Epithelial cell of esophagus (primary cell): ENCODE data around the gene VSX1.

Experiments used
- DNase-seq: peaks from one replicate; pipeline ENCODE4 v3.0.0; 2010; ENCODE audit warnings: low read depth
- H3K4me3 ChIP-seq: 2 replicates; pipeline ENCODE4 v1.5.1; 2011; ENCODE audit warnings: mild to moderate bottlenecking, low read length, control low read depth
- TF ChIP-seq, protein P1 (sequence below): IDR thresholded peaks from 2 replicates; pipeline ENCODE4 v1.5.1; 2011; ENCODE audit warnings: low read depth, mild to moderate bottlenecking, low read length, control low read depth, inconsistent platforms; ENCODE audit not compliant: insufficient read depth; ENCODE audit errors: missing control alignments

Gene VSX1

DNA sequence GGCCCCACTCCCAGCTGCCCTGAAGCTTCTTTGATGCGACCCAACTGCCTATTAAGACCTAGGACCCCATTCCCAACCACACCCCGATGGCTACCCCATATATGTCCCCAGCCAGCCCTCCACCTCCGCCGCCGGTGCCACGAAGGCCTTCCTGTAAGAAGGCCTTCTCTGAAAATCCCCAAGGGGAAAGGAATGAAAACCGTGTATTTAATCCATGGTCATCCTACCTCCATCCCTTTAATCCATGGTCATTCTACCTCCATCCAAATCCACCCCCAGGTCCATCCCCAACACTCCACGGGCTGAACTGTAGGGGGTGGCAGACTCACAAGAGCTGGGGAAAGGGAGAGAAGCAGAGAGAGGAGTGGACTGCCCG is 545 bp upstream of the VSX1 start:
- TF ChIP-seq, protein P1, sequence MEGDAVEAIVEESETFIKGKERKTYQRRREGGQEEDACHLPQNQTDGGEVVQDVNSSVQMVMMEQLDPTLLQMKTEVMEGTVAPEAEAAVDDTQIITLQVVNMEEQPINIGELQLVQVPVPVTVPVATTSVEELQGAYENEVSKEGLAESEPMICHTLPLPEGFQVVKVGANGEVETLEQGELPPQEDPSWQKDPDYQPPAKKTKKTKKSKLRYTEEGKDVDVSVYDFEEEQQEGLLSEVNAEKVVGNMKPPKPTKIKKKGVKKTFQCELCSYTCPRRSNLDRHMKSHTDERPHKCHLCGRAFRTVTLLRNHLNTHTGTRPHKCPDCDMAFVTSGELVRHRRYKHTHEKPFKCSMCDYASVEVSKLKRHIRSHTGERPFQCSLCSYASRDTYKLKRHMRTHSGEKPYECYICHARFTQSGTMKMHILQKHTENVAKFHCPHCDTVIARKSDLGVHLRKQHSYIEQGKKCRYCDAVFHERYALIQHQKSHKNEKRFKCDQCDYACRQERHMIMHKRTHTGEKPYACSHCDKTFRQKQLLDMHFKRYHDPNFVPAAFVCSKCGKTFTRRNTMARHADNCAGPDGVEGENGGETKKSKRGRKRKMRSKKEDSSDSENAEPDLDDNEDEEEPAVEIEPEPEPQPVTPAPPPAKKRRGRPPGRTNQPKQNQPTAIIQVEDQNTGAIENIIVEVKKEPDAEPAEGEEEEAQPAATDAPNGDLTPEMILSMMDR, result no peak
- H3K4me3 ChIP-seq, result no peak overlapping the region
- no peak for DNase-seq

DNA sequence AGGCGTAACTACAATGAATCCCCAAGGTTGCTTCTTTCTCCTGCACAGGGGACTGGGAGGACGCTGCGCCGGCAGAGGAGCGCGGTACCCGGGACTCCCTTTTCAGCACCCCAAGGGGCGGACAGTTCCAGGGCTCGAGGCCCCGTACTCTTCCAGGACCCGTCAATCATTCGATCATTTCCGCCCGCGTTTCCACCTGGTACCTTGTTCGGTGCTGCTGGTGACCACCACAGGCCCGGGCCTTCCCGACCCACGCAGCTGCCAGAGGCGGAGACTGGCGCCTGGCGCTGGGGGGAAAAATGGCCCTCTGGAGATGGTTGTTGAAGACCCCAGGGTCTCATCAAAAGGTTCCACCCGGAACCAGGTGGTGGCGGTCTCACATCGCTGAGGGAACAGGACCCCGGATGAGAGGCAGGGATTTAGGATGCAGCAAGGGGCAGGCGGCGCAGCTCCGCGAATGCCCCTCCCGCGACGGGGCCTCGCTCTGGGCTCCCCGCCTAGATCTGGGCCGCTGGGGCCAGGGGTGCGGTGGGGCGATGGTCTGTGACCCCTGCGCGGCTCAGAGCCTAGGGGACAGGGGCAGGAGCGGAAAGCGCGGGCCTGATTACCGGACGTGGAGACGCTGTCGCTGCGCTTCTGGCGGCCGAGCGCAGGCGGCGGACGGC is 744 bp downstream of the VSX1 start:
- DNase-seq, result peak; percentile 44

DNA sequence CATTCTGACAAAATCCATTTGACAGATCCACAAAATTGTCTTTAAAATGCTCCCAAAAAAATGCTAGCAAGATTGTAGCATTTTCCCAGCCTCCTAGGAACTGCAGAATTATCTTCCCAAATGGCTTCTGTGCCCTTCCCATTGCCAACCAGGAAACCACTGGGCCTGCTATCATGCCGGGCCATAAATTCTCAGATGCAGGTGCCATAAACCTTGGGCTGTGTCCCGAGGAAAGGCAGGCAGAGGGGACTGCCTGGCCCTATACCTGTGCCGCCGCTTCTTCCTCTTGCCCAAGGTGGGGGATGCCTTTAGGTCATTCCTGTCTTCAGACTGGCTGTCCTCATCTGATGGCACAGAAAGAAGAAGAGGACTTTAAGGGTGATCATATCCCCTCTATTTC is 2.8 kb downstream of the VSX1 start:
- H3K4me3 ChIP-seq, result no peak overlapping the region
- DNase-seq, result no peak
- TF ChIP-seq, protein P1, result no peak

More for the DNA sequence above, 744 bp downstream of the VSX1 start:
- no peak overlapping the region for H3K4me3 ChIP-seq
- TF ChIP-seq, protein P1, result no peak

DNA sequence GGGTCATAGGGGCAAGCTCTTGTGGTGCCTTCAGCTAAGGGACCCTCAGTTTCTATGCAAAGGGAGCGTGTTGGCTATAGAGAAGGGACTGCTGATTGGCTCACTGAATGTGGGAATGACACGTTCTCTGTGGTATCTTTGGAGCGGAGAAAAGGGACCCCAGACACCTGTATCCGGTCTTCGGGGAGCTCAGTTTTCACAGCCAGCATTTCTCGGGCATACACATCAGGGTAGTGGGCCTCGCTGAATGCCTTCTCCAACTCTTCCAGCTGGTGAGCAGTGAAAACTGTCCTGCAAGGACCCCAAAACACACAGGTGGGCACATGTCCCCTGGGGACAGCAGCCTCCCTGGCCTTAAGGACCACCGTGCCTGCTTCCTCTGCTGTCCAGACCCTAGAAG is 3.3 kb downstream of the VSX1 start:
- no peak overlapping the region for H3K4me3 ChIP-seq
- TF ChIP-seq, protein P1, result no peak
- no peak for DNase-seq

DNA sequence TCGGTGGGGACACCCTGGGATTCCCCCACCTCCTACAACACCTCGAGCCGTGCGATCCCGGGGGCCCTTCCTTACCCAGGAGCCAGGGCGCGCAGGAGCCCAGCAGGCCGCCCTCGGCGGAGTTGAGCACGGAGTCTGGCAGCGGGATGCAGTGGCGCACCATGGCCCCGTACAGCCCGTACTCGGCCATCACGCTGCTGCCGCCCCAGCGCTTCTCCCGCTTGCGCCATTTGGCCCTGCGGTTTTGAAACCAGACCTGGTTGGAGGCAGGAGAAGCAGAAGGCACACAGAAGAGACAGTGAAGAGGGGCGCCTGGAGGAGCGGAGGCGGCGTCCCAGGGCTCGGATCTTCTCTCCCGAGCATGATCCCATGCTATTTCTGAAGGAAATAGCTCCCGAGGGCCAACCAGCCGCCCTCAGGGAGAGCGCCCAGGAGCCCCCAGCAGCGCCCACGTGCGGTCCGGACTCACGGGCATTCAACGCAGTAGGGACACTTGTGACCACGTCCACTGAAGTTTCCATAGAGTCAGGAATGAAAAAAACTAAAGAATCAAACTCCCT is 4.3 kb downstream of the VSX1 start:
- peak; percentile 33 for DNase-seq
- TF ChIP-seq, protein P1, result no peak
- H3K4me3 ChIP-seq, result no peak overlapping the region

DNA sequence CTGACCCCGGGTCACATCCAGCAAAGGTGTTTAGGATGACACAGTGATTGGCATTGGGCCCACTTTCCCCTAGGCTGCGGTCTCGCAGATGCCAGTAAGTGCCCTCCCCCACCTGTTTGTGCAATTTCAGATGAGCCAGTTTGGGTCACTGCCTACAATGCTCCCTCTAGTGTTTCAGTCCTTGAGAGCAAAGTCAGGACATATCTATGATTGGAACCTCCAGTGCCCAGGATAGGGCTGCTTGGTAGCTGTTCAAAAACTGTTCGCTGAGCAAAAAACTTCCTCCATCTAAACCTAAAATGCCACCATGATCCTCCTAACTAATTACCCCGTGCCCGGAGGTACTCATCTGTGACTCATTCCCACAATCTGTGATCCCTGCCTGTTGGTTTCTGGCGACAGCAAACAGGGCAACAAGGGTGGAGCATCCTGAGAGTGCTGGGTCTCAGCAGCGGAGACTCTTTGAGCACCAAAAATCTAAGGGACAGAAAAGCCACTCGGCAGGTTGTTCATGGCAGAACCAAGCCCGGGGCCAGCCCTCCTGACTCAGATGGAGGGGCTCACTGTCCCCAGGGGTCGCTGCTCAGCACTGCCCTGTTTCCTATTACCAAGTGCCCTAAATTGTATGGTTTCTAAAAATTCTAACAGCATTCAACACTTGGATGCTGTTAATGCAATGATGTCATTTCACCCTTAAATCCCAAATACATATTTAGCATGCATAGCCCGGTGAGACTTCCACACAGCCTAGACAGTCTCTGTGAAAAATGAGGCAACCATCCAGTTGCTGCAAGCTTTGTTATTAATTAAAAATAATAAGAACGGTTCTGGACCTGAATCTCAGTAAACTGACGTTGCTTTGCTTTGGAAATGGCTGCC is 5.0 kb downstream of the VSX1 start:
- H3K4me3 ChIP-seq, result no peak overlapping the region
- peak; percentile 70 for DNase-seq
- TF ChIP-seq, protein P1, result peak; percentile 48

DNA sequence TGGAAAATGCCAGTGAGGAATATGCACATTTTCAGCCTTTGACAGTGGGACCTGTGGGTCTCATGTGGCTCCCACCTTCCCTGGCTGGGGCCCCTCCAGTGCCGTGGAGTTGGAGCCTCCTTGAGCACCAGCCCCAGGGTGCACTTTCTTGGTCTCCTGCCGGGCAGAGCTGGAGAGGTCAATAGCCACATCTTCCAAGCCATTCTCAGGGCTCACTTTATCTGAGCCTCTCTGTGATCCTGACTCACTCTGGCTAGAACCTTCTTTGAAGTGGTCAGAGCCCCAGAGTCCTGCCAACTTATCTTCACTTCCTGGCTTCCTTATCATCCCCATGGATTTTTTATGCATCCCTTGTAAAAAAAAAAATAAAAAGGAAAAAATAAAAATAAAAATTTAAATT is 5.7 kb downstream of the VSX1 start:
- no peak overlapping the region for H3K4me3 ChIP-seq
- TF ChIP-seq, protein P1, result no peak
- no peak for DNase-seq
